ENCODE data around the gene PLPP3.

Gene PLPP3

DNA sequence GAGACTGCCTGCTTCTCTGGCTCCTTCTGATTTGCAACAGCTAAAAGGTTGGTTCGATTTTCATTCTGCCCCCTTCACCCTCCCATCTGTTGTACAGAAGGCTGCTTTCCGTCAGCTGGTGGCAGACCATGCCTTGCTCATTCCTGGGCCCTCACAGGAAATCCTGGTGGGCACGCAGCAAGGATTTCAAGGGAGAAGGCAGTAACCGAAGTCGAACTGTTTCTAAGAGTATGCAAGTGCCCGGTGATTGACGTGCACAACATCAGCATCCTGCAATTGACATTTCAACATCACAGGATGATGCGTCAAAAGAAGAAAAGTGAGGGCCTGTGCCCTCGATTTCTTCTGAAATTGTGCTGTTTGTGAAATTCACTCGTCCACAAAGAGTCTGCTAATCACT is 83.8 kb downstream of the PLPP3 start:
- no peak for DNase-seq (ENCODE audit: low read depth)
- no peak overlapping the region for H3K4me3 ChIP-seq (ENCODE audit: control insufficient read depth, low read depth, low read length)
- TF ChIP-seq, protein P1, sequence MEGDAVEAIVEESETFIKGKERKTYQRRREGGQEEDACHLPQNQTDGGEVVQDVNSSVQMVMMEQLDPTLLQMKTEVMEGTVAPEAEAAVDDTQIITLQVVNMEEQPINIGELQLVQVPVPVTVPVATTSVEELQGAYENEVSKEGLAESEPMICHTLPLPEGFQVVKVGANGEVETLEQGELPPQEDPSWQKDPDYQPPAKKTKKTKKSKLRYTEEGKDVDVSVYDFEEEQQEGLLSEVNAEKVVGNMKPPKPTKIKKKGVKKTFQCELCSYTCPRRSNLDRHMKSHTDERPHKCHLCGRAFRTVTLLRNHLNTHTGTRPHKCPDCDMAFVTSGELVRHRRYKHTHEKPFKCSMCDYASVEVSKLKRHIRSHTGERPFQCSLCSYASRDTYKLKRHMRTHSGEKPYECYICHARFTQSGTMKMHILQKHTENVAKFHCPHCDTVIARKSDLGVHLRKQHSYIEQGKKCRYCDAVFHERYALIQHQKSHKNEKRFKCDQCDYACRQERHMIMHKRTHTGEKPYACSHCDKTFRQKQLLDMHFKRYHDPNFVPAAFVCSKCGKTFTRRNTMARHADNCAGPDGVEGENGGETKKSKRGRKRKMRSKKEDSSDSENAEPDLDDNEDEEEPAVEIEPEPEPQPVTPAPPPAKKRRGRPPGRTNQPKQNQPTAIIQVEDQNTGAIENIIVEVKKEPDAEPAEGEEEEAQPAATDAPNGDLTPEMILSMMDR (IDR thresholded peaks at IDR 0.05; ENCODE audit: control insufficient read depth, insufficient read depth, low read depth, low read length, missing control alignments), result no peak

DNA sequence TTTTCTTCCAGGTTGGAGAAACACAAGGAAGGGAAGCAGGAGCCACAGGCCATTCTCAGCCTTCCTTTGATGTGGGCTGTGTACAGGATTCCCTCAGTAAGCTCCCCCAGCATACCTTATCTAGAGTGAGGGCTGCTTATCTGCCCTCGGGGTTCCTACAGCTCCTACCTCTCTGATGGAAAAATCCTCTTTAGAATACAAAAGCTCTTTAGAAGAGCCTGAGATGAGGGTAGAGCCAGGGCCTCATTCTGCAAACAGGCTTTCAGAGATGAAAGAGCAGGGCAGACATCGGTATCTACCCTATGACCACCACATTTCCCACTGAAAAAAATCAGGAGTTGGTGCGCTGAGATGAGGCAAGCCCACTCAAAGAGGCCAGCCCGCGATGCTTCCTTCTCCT is 85.1 kb downstream of the PLPP3 start:
- TF ChIP-seq, protein P1 (IDR thresholded peaks at IDR 0.05; ENCODE audit: control insufficient read depth, insufficient read depth, low read depth, low read length, missing control alignments), result no peak
- no peak for DNase-seq (ENCODE audit: low read depth)
- H3K4me3 ChIP-seq (ENCODE audit: control insufficient read depth, low read depth, low read length), result no peak overlapping the region

DNA sequence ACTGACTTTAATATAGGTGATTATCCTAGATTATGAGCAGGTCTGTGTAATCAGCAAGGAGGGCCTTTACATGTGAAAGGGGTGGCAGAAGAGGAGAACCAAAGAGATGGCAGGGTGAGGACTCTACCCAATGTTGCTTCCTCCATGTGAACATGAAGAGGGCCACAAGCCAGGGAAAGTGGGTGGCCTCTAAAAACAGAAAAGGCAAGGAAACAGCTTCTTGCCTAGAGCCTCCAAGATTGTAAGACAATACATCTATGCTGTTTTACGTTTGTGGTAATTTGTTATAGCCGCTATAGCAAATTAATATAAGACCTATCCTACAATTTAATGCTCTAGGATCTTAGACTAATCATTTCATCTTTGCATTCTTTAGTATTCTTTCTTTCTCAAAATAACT is 85.5 kb downstream of the PLPP3 start:
- DNase-seq (ENCODE audit: low read depth), result no peak
- TF ChIP-seq, protein P1 (IDR thresholded peaks at IDR 0.05; ENCODE audit: control insufficient read depth, insufficient read depth, low read depth, low read length, missing control alignments), result no peak
- no peak overlapping the region for H3K4me3 ChIP-seq (ENCODE audit: control insufficient read depth, low read depth, low read length)

DNA sequence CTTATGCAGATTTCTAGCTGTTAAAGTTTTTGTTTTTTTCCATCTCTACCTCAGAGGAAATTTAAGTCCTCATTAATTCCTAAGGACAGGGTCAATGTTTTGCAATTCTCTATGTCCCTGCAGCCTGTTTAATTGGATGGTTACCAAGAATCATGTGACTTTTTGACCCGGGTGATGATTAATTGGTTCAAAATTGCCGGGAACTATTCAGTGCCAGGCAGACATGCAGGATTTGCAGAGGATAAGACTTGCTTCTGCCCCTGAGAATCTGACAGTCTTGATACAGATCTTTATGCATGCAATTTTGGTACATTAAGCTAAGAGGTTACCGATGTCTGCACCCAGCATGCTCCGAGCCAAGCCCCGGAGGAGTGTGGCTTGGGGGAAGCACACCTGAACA is 87.9 kb downstream of the PLPP3 start:
- TF ChIP-seq, protein P1 (IDR thresholded peaks at IDR 0.05; ENCODE audit: control insufficient read depth, insufficient read depth, low read depth, low read length, missing control alignments), result no peak
- DNase-seq (ENCODE audit: low read depth), result peak; percentile 7
- H3K4me3 ChIP-seq (ENCODE audit: control insufficient read depth, low read depth, low read length), result no peak overlapping the region

DNA sequence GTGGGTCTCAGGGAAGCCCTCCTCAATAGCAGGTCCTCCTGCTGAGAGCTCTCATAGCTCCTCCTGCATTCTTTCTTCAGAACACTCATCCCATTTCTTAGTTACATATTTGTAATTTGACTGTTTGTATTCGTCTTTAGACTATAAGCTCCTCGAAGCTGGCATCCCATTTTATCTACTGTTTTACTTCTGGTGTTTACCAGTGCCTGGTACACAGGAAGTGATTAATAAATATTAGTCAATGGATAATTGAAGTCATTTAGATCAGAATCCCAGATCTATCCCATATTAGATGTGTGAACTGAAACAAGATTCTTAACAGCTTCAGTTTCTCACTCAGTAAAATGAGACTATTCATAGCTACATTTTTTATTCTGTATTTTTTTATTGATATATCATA is 88.7 kb downstream of the PLPP3 start:
- TF ChIP-seq, protein P1 (IDR thresholded peaks at IDR 0.05; ENCODE audit: control insufficient read depth, insufficient read depth, low read depth, low read length, missing control alignments), result no peak
- H3K4me3 ChIP-seq (ENCODE audit: control insufficient read depth, low read depth, low read length), result no peak overlapping the region
- no peak for DNase-seq (ENCODE audit: low read depth)

- DNase-seq (ENCODE audit: low read depth), result no peak
- H3K4me3 ChIP-seq (ENCODE audit: control insufficient read depth, low read depth, low read length), result no peak overlapping the region
- TF ChIP-seq, protein P1 (IDR thresholded peaks at IDR 0.05; ENCODE audit: control insufficient read depth, insufficient read depth, low read depth, low read length, missing control alignments), result no peak
These were observed 89.7 kb downstream of the PLPP3 start for GRCh38 chr1:56489695-56490094.

GRCh38 chr1:56484695-56485094 is 94.7 kb downstream of the PLPP3 start:
- peak; percentile 14 for DNase-seq (ENCODE audit: low read depth)
- H3K4me3 ChIP-seq (ENCODE audit: control insufficient read depth, low read depth, low read length), result no peak overlapping the region
- TF ChIP-seq, protein P1 (IDR thresholded peaks at IDR 0.05; ENCODE audit: control insufficient read depth, insufficient read depth, low read depth, low read length, missing control alignments), result no peak

Data from AG09309 (cell line).